GM18868 (cell line): ENCODE data around the gene PPFIBP1.
A peak's percentile ranks its signal among the peaks of the same experiment; 100 is the strongest.
"Not testable (repeated sequence)": the region's sequence is repeated elsewhere in the genome, so short reads cannot be mapped to it uniquely, and the experiment has no call there.

ENCODE experiments used
- ATAC-seq: cut with Tn5 transposase; IDR thresholded peaks from one replicate; pipeline ENCODE4 v1.9.1; 2021; ENCODE audit warnings: mild to moderate bottlenecking, moderate library complexity; ENCODE audit not compliant: unreplicated experiment

PPFIBP1 gene

DNA sequence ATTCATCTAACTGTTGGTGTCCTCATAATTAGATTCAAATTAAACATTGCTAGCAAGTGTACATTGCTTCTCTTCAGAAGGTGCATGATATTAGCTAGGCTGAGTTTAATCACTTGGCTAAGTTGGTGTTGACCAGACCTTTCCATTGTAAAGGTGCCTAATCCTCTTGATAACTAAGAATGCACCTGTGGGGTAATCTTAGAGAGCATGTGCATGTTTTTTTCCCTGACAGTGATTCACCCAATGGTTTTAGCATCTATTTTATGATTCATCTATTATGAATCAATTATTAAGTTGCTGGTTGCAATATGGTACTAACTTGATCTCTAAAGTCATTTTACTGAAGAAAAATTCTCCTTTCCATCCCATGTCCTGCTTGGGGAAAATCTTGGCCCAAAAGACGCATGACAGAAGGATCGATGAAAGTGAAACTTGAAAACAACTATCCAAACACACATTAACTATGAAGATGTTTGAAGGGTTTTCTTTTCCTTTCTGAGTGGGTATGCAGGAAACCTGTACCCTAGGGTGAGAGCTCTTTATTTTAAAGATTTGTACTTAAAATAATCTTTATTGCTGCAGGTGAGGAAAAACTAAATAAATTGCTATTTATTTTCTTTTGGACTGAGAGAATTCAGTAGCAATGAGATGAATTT is 64.2 kb downstream of the PPFIBP1 start:
- ATAC-seq, result peak; percentile 43

DNA sequence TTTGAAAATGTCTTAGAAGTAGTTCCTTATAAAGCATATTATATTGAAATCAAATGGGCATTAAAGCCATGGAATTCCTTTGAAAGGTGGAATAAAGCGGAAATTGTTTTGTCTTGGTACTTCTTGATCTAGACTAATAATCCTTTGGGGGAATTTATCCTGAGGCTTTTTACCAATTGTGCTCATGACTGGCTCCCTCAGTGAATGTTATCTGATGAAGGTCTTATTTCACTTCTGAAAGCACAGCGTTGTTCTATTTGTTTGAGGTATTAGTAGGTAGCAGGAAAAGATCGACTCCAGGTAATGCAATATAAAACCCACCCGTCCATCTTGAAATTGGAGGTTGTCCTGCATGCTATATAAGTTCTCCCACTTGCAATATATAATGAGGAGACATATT is 64.8 kb downstream of the PPFIBP1 start:
- no peak for ATAC-seq

DNA sequence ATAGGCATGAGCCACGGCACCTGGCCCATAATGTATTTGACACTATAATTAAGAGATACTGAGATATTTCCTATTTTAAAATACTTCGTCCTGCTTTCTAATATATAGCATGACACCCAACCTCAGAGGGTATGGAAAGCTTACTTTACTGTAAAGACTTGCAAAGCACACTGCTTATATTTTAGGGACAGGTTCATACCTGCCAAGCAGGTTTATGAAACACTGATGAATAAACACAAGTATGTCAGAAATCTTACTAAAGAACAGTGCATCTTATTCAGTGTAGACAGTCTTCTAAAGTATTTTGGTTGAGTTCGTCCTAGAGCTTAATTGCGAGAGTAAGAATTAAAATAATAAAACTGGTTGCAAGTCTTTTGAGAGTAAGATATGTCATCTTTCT is 65.4 kb downstream of the PPFIBP1 start:
- no peak for ATAC-seq

DNA sequence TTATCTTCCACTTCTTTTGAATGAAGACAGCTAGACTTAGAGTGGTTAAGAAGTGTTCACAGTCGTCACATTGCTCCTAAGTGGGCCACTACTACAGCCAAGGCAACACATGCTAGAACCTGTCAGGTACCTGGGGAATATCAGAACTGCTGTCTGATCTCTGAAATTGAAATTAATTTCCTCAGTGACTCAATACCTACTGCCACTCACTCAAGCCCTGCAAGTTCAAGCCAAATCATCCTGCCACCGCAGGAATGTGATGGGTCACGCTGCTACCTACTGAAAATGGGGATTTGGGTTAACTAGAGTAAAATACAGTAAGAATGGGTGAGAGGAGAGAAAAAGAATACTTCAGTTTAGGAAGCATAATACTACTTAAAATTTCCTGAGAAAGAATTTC is 67.7 kb downstream of the PPFIBP1 start:
- not testable (repeated sequence) for ATAC-seq

DNA sequence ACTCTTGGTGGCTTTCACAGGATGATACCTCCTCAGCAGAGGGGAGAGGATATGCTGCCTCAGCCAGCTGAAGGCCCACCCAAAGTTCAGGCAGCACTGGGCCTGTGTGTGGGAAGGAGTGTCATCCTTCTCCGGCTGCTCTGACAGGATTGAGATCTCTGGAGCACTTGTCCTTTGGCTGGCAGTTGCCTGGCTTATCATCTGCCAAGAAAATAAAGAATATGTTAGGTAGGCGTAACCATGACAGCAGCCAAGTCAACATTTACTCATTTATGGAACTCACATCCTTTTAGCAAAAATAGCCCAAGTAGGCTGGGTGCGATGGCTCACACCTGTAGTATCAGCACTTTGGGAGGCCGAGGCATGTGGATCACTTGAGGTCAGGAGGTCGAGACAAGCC is 68.5 kb downstream of the PPFIBP1 start:
- ATAC-seq, result peak; percentile 83

DNA sequence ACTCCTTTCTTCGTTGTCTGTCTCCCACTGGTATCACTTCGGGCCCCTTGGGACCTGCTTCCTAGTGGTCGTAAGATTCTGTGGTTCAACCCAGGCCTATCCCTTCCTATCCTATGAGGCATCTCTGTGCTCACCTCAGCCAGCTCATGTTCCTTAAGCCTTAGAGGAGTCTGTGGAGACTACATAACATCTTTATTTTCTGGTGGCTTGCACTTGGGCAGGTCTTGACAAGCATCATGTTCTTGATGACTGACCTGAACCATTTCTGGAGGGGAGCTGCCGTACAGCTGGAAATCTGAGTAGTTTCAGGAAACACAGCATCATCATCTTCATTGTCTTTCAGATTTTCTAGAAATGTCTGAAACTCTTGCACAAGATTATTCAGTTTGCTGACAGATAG is 69.3 kb downstream of the PPFIBP1 start:
- ATAC-seq, result no peak

DNA sequence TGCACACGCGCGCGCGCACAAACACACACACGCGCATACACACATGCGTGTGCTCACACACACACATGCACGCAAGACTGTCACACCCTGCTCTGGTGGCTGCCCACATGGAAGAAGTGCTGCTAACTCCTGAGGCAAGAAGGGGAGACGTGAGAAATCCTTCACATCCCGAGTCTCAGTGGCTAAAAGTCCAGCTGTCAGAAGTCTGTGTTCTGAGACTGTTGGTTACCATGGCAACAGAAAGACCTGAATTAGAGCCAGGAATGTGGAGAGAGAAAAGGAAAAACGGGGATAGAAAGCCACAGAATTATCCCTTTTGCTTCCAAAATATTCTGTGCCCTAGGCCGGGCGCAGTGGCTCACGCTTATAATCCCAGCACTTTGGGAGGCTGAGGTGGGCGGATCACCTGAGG is 71.2 kb downstream of the PPFIBP1 start:
- ATAC-seq, result no peak

DNA sequence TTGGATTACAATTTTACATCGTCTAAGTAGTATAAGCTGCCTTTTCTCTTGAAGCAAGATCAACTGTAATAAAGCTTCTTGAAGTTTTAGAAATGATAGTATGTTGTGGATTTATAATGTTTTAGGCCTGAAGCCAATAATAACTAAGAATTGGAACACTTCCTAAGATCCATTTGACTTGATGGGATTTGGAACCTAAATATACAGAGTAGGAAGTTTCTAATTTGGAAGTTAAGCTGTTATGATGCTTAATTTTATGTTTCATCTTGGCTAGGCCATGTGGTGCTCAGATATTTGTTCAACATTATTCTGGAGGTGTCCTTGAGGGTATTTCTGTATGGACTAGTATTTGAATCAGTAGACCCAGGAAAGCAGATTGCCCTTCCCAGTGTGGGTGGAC is 74.9 kb downstream of the PPFIBP1 start:
- ATAC-seq, result not testable (repeated sequence)

DNA sequence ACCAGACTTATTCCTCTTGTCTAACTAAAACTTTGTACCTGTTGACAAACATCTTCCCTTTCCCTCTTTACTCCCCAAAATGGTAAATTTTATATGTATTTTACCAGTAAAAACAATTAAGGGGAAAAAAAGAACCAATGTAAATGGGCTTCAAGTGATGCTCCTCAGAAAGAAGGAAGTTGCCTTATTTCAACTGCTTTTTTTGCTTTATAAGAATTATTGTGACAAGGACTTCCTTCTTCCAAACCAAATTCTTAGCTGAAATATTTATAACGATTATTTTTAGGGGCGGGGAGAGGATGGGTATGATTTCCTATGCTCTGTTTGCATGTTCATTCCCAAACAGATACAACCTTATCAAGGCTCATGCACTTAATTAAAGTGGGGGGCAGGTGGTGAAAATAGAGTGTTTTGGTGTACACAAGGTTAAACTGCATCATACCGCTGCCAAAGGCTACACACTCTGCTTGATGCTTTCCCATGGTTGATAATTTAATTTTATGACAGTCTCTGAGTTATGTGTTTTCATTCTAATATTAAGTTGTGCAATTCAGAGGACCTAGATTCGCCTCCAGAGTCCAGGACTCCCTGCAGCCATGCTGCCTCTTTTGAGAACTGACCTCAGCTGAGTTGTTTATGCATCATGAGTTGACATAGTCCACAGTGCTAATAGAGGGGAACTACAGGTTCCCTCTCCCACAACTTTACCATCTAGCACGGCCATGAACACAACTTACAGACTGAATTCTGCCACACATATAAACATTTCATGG is 77.2 kb downstream of the PPFIBP1 start:
- not testable (repeated sequence) for ATAC-seq

DNA sequence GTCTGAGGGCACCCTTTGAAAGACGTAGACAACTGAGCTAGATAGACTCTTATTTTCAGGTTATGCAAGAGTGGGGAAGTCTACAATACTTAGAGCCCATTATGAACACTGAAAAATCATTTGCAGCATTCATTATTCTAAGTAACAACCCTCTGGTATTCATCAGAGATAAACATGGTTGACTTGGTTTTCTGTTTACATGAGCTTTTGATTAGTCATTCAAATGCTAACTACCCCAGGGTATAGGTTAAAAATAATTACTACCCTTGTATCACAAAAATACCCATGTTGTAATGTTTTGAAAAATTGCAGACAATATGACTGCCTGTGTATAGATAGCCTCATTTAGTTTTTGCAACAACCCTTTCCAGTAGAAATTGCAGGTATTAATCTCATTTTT is 78.5 kb downstream of the PPFIBP1 start:
- no peak for ATAC-seq

DNA sequence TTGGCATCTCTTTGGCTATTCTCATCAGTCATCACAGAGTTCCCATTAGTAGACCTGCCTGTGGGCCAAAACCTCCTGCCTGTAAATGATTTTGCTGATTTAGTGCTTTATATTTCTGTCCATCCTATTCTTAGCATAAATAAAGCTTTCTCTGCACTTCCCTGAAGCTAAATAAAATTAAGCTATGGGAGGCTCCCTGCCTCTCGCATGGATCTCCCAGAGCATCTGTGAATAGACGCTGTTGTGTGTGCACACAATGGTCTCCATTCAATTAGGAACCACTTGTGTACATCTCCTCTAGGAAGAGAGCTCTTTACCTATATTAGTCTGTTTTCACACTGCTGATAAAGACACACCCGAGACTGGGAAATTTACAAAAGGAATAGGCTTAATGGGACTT is 80.4 kb downstream of the PPFIBP1 start:
- no peak for ATAC-seq

DNA sequence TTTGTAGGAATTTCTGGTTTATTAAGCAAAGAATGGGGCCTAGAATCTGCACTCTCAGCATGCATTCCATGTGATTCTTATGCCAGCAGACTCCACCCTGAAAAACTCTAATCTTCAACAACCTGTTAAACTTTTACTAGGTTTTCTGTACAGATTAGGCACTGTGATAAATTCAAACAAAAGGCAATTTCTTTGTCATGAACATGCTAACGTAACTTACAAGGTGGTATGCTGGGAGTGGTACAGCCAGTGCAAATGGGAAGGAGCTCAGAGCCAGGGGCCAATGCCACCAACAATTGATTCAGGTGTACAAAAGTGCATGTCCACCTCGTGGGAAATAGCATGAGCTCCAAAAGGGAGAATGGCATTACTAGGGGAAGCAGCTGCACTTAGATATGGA is 83.0 kb downstream of the PPFIBP1 start:
- ATAC-seq, result no peak

DNA sequence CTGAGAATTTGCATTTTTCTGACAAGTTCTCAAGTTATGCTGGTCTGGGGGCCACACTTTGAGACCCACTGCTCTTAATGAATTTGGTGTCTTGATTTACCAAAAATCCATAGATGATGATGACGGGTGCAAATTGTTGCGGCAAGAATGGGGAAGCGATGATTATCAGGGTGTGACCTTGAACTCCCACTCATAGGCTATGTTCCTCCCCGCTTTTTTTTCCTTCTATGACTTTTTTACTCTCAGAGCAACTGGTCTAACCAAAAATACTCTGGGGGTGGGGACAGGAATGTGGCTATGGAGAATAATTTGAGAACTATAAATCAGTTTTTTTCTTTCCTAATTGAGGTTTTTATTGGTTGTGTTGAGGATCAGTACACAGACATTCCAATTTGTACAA is 83.6 kb downstream of the PPFIBP1 start:
- no peak for ATAC-seq

DNA sequence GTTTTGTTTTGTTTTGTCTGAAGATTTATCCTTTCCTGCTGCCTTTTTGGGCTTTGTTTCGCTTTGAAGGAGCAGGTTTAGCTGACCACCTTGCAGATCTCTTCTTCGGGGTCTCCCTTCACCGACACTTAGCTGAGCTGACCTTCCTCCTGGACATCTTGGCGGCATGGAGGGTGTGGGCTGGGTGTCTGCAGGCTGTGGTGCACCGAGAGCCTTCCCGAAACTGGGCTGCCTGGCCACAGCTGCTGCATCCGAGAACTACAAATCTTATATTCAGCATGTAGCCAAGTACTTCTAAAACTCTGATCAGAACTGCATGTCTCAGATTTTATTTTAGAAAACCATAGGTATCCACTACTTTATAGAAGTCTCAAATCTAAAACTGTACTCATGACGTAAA is 84.9 kb downstream of the PPFIBP1 start:
- no peak for ATAC-seq

DNA sequence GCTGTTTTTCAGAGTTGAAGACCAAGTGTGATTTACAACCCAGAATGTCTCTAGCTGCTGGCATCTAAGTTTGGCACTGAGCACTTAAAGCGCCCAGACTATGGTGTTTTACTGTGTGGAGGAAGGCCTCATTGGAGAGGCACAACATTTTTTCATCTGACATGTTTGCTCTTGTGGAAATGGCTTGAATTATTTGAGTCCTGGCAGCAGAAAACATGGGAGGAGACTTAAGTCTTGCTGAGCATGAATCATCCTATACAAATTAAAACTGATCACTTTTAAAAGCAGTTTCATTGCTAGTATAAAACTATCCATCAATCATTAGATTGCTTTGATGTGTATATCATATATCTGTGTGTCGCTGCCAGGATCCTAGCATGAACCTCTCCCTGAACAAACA is 86.4 kb downstream of the PPFIBP1 start:
- ATAC-seq, result no peak

DNA sequence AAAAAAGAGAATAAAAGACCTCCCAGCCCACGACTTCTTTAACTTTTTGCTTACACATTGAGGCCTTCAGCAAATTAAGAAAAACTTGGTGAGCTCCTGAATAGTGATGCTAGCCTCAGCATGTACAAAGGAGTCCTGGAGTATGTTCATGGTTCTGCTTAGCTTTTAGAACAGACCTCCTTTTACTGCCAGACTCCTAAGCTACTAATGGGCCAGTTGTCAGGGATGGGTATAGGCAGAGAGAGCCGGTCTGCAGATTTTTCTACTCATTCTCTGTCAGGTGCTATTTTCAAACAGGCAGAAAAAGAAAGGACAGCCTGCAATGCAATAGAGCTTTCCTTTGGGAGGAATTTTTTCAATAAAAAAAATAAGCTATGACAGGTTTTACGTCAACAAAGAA is 90.4 kb downstream of the PPFIBP1 start:
- no peak for ATAC-seq

DNA sequence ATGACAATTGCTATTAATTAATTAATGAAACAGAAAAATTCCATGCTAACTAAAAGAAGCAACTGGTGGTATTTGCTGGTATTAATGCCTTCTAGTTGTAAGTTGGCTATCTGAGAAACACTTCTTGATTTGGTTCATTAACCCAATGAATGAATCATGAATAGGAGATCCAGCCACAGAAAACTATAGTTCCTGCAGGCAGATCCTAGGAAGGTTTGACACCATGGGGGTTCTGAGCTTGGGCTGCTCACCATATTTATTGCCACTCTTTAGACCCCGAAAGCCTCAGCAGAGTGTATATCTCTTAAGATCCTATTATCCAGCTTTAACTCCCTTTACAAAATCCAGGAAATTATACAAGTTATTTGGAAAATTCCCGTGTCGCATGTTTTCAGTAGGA is 90.9 kb downstream of the PPFIBP1 start:
- no peak for ATAC-seq

DNA sequence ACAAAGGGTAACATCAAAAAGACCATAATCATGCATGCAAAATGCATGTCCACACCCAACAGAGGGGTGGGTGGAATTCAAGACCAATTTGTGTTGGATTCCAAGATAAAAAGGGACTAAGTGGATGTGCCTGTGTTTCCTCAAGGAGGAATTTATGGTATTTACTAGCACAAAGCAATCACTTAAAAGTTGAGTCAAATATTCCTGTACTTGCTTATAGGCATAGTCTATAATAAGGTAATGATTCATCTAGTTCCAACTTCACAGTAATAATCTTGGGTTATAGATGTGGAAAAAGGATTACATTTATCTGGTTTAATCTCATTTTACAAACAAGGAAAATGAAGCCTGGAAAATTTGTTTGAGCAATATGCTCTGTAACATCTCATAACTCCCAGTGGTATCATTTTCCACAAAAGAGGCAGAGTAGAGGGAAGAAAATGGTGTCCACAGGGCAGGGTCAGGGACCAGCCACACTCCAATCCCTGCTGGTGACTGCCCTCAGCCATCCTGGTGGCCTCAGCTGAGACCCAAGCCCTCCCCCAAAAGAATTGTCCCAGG is 91.4 kb downstream of the PPFIBP1 start:
- no peak for ATAC-seq

DNA sequence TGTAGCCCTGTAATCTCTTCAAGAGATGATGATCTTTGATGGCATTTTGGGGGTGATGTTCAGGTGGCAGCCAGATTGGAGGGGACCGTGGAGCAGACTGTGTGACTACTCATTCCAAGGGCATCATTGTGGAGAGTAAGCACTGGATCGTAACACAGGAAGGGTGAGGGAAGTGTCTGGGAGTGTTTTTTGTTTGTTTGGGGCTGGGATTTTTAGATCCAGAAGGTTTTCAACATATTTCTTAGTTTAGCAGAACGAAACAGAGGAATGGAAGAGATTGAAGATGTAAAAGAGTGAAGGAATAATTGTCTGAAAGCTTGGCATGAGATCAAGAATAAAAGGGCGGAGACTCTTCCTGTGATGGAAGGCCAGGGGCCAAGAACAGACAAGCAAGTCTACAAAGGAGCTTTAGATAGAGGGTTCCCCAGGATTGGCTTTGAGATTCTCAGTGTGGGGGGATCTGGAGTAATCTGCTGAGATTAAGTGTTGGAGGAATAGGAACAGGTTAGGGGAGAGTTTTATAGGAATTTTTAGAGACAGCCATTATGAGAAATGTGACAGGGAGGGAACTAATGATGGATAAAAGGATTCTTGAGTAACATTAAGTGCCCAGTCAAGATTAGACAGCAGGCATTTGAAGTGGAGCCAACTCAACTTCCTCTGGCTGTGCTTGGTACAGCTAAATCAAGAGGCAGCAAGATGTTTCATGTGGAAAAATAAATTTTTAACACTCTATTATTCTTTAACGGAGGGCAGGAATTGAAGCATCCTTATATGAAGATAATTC is 92.5 kb downstream of the PPFIBP1 start:
- ATAC-seq, result no peak

DNA sequence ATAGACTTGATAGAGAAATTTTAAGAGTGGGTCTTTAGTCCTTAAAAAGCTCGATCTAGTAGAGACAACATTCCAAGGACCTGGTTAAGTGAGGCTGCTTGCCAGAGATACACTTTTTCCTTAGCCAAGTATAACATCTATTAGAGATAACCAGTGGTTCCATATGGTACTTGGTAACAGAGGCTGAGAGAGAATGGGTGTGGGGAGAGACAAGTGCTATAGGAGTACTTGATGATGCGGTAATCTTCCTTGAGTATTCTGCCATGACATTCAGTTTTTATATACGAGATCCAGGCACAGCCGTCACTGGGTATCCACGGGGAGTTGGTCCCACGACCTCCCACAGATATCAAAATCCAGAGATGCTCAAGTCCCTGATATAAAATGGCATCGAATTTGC is 94.8 kb downstream of the PPFIBP1 start:
- ATAC-seq, result no peak

DNA sequence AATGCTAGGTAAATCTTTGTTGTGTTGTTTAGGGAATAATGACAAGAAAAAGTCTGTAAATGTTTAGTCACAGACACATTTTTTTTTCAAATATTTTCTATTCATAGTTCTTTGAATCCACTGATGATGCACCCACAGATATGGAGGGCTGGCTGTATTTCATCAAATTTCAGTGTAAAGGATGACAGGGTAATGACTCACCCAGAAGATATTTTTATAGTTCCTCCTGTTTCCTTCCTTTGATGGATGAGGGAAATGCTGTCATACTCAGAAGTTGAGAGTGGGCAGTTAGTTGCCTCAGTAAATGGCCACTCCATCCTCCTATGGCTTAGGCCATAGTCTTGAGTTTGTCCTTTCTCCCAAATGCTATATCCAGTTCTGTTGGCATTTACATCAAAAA is 95.3 kb downstream of the PPFIBP1 start:
- no peak for ATAC-seq

DNA sequence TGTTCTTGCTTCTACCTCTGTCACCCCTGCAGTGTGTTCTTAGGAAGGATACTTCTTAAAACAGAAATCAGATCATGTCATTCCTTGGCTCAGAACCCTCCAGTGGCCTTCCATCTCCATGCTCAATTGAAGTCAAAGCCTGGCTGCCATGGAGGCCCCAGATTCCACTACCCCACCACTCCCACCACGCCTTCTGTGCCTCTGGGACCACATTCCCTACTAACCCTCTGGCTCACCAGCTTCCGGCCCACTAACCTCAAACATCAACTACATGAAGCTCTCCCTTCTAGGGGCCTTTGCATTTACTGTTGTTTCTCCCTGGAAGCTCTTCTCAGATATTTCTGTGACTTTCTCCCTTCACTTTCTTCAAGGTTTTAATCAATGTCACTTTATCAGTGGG is 96.1 kb downstream of the PPFIBP1 start:
- no peak for ATAC-seq
